Measurements from ENCODE around the gene SLC16A6.
"Not testable (repeated sequence)": the region's sequence is repeated elsewhere in the genome, so short reads cannot be mapped to it uniquely, and the experiment has no call there.

GRCh38 chr17:68308486-68308885, 17.6 kb upstream of the SLC16A6 start:
- not testable (repeated sequence) for TF ChIP-seq CTCF, EP300 (IDR thresholded peaks at IDR 0.05)
